OCI-LY7 (cell line): ENCODE data around the gene H1-8. TPM values are rescaled to one million over a fixed set of nuclear protein-coding genes. Genes with fewer than 3 reads are reported as not detected.

Source experiments
- BruUV-seq: library from RNA; stranded (reverse); fragments of 400-500 nt; replicated peaks from 2 replicates; lab custom pipeline; 2021; lab: Mats Ljungman, UMichigan
- CTCF ChIA-PET: fragments of 300-600 bp; sonication (Branson Sonifier 250); formaldehyde crosslinking; loops from one replicate; lab custom pipeline; 2022; ENCODE audit warnings: antibody characterized with exemption; ENCODE audit not compliant: unreplicated experiment; lab: Charles Lee
- POLR2A ChIA-PET: fragments of 300-600 bp; sonication (Branson Sonifier 250); formaldehyde crosslinking; loops from one replicate; lab custom pipeline; 2022; ENCODE audit warnings: antibody characterized with exemption; lab: Charles Lee
- DNase-seq: peaks from one replicate; pipeline ENCODE4 v3.0.0-alpha.2; 2015; ENCODE audit warnings: low spot score
- H2AFZ ChIP-seq: fragments of 200-600 bp; sonication (generic), shearing (Covaris generic); 2 replicates; pipeline ENCODE4 v1.6.1; 2014; ENCODE audit warnings: mild to moderate bottlenecking, antibody characterized with exemption, low read length, moderate library complexity
- H3K27ac ChIP-seq: fragments of 200-600 bp; sonication (generic); 2 replicates; pipeline ENCODE4 v1.5.1; 2014; ENCODE audit warnings: mixed run types, low read depth, mild to moderate bottlenecking, moderate library complexity, low read length, inconsistent platforms; ENCODE audit not compliant: poor library complexity, severe bottlenecking
- H3K36me3 ChIP-seq: fragments of 200-600 bp; sonication (generic); 2 replicates; pipeline ENCODE4 v1.6.1; 2014; ENCODE audit warnings: mild to moderate bottlenecking, antibody characterized with exemption, low read length, moderate library complexity, mixed read lengths; ENCODE audit not compliant: insufficient read depth
- H3K4me1 ChIP-seq: fragments of 200-600 bp; sonication (generic); 2 replicates; pipeline ENCODE4 v1.5.1; 2014; ENCODE audit warnings: mild to moderate bottlenecking, low read length; ENCODE audit not compliant: insufficient read depth, poor library complexity, severe bottlenecking
- H3K4me2 ChIP-seq: fragments of 200-600 bp; sonication (generic); 2 replicates; pipeline ENCODE4 v1.6.1; 2014; ENCODE audit warnings: mild to moderate bottlenecking, low read length
- H3K4me3 ChIP-seq: fragments of 200-600 bp; sonication (generic); 2 replicates; pipeline ENCODE4 v1.5.1; 2014; ENCODE audit warnings: mild to moderate bottlenecking, low read depth, low read length; ENCODE audit not compliant: poor library complexity, severe bottlenecking
- H3K79me2 ChIP-seq: fragments of 200-600 bp; sonication (generic); 2 replicates; pipeline ENCODE4 v1.6.1; 2016; ENCODE audit warnings: low read depth, mild to moderate bottlenecking, low read length, moderate library complexity, mixed read lengths; ENCODE audit not compliant: insufficient read depth
- H3K9me2 ChIP-seq: fragments of 200-600 bp; sonication (generic); 2 replicates; pipeline ENCODE4 v1.6.1; 2016; ENCODE audit warnings: mild to moderate bottlenecking, low read length, mixed read lengths; ENCODE audit not compliant: insufficient read depth
- H3K9me3 ChIP-seq: fragments of 200-600 bp; sonication (generic); 2 replicates; pipeline ENCODE4 v1.6.1; 2014; ENCODE audit warnings: mild to moderate bottlenecking, mixed run types, low read length, mixed read lengths
- H4K20me1 ChIP-seq: fragments of 200-600 bp; sonication (generic); 2 replicates; pipeline ENCODE4 v1.6.1; 2014; ENCODE audit warnings: mild to moderate bottlenecking, antibody characterized with exemption, low read length, moderate library complexity, mixed read lengths; ENCODE audit not compliant: insufficient read depth
- EZH2phosphoT487 ChIP-seq: fragments of 200-600 bp; sonication (generic); IDR thresholded peaks from 2 replicates; pipeline ENCODE4 v1.6.1; 2018; ENCODE audit warnings: low read depth, borderline replicate concordance, mild to moderate bottlenecking, mixed run types, antibody characterized with exemption, low read length, moderate library complexity, mixed read lengths
- intact Hi-C: fragments of 100-400 bp; cut with micrococcal nuclease; formaldehyde crosslinking; loops from one replicate; pipeline ENCODE4 v1.10.0; 2022; ENCODE audit not compliant: unreplicated experiment
- total RNA-seq, 2 experiments: library from RNA; depleted of rRNA in 1 of 2; stranded (reverse); fragments of >200 nt in 1 of 2; shearing (Covaris generic) in 1 of 2; gene quantifications; 2 replicates each; pipeline ENCODE4 v1.2.3, GENCODE V29; 2014 to 2022
- TF ChIP-seq, protein P1 (sequence below): fragments of 200-600 bp; sonication (generic); conservative IDR thresholded peaks from 2 replicates; pipeline ENCODE4 v1.5.1; 2014; ENCODE audit warnings: mild to moderate bottlenecking, antibody characterized with exemption, low read length, moderate library complexity, mixed read lengths

The H1-8 gene
- total RNA-seq, 2 experiments from 2014 or later: not detected

DNA sequence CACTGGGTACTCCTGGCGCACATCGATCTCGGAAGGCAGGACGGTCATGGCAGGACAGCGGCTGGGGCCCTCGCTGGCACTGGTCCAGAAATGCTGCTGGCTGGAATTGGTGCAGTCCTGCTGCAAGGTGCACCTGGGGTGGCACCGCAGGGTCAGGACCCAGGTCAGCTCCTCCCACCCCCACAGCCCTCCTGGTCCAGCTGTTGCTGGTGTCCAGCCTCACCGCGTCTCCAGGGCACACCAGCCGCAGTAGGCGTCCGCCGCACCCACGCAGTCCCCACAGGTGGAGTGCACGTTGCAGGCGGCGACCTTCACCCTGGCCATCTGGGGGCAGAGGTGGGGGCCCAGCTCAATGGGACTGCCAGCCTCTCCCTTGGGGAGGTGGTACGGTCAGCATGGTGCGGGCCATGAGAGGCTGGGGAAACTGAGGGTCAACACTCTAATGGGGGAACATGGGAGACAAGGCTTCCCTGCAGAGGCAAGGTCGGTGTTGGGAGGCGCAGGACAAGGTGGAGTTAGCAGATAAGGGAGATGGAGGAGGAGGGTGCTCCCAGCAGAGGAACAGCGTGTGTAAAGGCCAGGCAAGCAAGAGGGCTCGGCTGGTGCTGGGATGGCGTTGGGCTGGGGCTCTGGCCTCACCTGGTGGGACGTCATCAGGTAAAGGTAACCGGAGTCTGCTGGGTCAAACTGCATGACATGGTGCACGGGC lies 43.1 kb downstream of the H1-8 start:
- H4K20me1 ChIP-seq: no peaks in the 10 kb centered on the region
- no peak for TF ChIP-seq EZH2phosphoT487
- TF ChIP-seq, protein P1, sequence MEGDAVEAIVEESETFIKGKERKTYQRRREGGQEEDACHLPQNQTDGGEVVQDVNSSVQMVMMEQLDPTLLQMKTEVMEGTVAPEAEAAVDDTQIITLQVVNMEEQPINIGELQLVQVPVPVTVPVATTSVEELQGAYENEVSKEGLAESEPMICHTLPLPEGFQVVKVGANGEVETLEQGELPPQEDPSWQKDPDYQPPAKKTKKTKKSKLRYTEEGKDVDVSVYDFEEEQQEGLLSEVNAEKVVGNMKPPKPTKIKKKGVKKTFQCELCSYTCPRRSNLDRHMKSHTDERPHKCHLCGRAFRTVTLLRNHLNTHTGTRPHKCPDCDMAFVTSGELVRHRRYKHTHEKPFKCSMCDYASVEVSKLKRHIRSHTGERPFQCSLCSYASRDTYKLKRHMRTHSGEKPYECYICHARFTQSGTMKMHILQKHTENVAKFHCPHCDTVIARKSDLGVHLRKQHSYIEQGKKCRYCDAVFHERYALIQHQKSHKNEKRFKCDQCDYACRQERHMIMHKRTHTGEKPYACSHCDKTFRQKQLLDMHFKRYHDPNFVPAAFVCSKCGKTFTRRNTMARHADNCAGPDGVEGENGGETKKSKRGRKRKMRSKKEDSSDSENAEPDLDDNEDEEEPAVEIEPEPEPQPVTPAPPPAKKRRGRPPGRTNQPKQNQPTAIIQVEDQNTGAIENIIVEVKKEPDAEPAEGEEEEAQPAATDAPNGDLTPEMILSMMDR: no peak
- intact Hi-C loops: no loop called here
- BruUV-seq: no TSS peak
- DNase-seq: no peak
- H3K36me3 ChIP-seq: no peaks in the 10 kb centered on the region
- peaks cover 13% of the 10 kb centered on the region for H3K4me1 ChIP-seq
- ChIA-PET POLR2A (no interaction called here), CTCF (no interaction called here)
- H3K4me2 ChIP-seq: no peak overlapping the region
- H3K9me2 ChIP-seq: no peaks in the 10 kb centered on the region
- H3K27ac ChIP-seq: no peak overlapping the region
- H3K9me3 ChIP-seq: no peaks in the 10 kb centered on the region
- no peaks in the 10 kb centered on the region for H3K79me2 ChIP-seq
- H2AFZ ChIP-seq: no peak overlapping the region
- H3K4me3 ChIP-seq: no peak overlapping the region

DNA sequence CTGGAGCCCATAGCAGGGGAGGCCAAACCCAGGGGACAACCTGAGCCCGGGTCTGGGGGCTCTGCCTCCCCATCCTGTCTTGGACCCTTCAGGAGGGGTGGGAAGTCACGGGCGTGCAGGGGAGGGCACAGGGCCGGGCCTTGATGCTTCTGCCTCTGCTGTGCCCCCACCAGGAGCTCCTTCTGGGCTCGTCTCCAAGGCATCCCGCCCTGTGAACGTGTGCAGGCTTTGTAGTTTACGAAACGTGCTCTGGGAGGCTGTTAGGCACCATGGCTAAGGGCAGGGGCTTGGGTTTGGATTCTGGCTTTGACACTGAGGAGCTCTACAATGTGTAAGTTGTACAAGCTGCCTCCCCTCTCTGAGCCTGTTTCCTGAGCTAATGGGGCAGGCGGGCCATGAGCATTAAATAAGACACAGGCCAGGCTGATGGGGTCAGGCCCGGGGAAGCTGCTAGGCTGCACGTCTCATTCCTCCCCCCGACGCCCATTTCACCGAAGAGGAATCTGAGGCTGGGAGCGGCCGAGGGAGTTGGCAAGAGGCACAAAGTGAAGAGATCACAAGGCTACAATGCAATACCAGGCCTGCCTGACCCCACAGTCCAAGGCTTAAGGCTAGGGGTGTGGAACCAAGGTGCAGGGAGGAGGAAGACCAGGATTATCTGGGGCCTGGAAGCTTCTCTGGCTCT lies 43.9 kb downstream of the H1-8 start:
- Histone ChIP-seq H3K79me2 (no peaks in the 10 kb centered on the region), H2AFZ (no peak overlapping the region), H3K4me2 (no peak overlapping the region), H3K4me3 (no peak overlapping the region), H3K9me3 (no peaks in the 10 kb centered on the region), H3K27ac (no peak overlapping the region), H4K20me1 (no peaks in the 10 kb centered on the region), H3K4me1 (peaks cover 16% of the 10 kb centered on the region), H3K9me2 (no peaks in the 10 kb centered on the region), H3K36me3 (no peaks in the 10 kb centered on the region)
- no peak for DNase-seq
- no TSS peak for BruUV-seq
- POLR2A ChIA-PET: no interaction called here
- CTCF ChIA-PET: no interaction called here
- TF ChIP-seq, protein P1: no peak
- TF ChIP-seq EZH2phosphoT487: no peak
- intact Hi-C loops: no loop called here
